ENCODE measurements around the gene EXOC2. TPM values are rescaled to one million over a fixed set of nuclear protein-coding genes. Genes with fewer than 3 reads are reported as not detected.
"Not testable (repeated sequence)": the region's sequence is repeated elsewhere in the genome, so short reads cannot be mapped to it uniquely, and the experiment has no call there.

Gene EXOC2
- total RNA-seq, 1 experiment from 2014 or later: 30.5 TPM

- in situ Hi-C loops (cut with HindIII; ENCODE audit: low pct_unique_long_range_greater_than_20kb, low sequenced_read_pairs) (no loop called here), intact Hi-C loops (cut with micrococcal nuclease; ENCODE audit: unreplicated experiment) (no loop called here)
- Histone ChIP-seq H3K27ac (ENCODE audit: low read length) (no peak overlapping the region), H3K4me1 (ENCODE audit: control insufficient read depth, insufficient read depth, low read length) (no peaks in the 10 kb centered on the region), H3K27me3 (ENCODE audit: control insufficient read depth, insufficient read depth, low read length) (no peaks in the 10 kb centered on the region), H3K9me3 (ENCODE audit: control insufficient read depth, insufficient read depth, low read depth, low read length) (no peaks in the 10 kb centered on the region), H3K36me3 (ENCODE audit: control insufficient read depth, insufficient read depth, low read length) (no peaks in the 10 kb centered on the region; the same call in 1 of the 2 replicates), H3K4me3 (ENCODE audit: low read depth in 2 of 2, low read length in 2 of 2) (no peak overlapping the region)
- ATAC-seq: no peak
- DNase-seq (ENCODE audit: low read depth, low spot score): no peak
- CTCF ChIA-PET: no interaction called here
- POLR2A ChIA-PET: no interaction called here
- BruUV-seq (replicated peaks): no TSS peak
- no peak for TF ChIP-seq TCF7L2 (IDR thresholded peaks at IDR 0.05; ENCODE audit: low read depth, low read length)
- no peak for TF ChIP-seq SIN3A (IDR thresholded peaks at IDR 0.05; ENCODE audit: borderline replicate concordance, insufficient read depth, low read depth, low read length)
- TF ChIP-seq REST (IDR thresholded peaks at IDR 0.05; ENCODE audit: insufficient read depth in 1 of 2, low read depth in 2 of 2, low read length in 1 of 2): no peak
- TF ChIP-seq POLR2AphosphoS5 (IDR thresholded peaks at IDR 0.05; ENCODE audit: low read depth, low read length): no peak
- TF ChIP-seq, protein P1, sequence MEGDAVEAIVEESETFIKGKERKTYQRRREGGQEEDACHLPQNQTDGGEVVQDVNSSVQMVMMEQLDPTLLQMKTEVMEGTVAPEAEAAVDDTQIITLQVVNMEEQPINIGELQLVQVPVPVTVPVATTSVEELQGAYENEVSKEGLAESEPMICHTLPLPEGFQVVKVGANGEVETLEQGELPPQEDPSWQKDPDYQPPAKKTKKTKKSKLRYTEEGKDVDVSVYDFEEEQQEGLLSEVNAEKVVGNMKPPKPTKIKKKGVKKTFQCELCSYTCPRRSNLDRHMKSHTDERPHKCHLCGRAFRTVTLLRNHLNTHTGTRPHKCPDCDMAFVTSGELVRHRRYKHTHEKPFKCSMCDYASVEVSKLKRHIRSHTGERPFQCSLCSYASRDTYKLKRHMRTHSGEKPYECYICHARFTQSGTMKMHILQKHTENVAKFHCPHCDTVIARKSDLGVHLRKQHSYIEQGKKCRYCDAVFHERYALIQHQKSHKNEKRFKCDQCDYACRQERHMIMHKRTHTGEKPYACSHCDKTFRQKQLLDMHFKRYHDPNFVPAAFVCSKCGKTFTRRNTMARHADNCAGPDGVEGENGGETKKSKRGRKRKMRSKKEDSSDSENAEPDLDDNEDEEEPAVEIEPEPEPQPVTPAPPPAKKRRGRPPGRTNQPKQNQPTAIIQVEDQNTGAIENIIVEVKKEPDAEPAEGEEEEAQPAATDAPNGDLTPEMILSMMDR (IDR thresholded peaks at IDR 0.05): no peak
Observed at GRCh38 chr6:609905-610304, 83.0 kb downstream of the EXOC2 start.

GRCh38 chr6:606829-607379 is 86.0 kb downstream of the EXOC2 start:
- BruUV-seq (replicated peaks): no TSS peak
- CTCF ChIA-PET: no interaction called here
- no peak for ATAC-seq

DNA sequence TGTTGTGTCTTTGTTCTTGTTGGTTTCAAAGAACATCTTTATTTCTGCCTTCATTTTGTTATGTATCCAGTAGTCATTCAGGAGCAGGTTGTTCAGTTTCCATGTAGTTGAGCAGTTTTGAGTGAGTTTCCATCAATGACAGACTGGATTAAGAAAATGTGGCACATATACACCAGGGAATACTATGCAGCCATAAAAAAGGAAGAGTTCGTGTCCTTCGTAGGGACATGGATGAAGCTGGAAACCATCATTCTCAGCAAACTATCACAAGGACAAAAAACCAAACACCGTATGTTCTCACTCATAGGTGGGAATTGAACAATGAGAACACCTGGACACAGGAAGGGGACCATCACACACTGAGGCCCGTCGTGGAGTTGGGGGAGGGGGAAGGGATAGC is 87.0 kb downstream of the EXOC2 start:
- BruUV-seq (replicated peaks); POLR2A ChIA-PET; H3K27ac ChIP-seq (ENCODE audit: low read length); ATAC-seq; H3K4me1 ChIP-seq (ENCODE audit: control insufficient read depth, insufficient read depth, low read length); H3K4me3 ChIP-seq (ENCODE audit: low read depth in 2 of 2, low read length in 2 of 2); in situ Hi-C loops (cut with HindIII; ENCODE audit: low pct_unique_long_range_greater_than_20kb, low sequenced_read_pairs); intact Hi-C loops (cut with micrococcal nuclease; ENCODE audit: unreplicated experiment); H3K27me3 ChIP-seq (ENCODE audit: control insufficient read depth, insufficient read depth, low read length); H3K36me3 ChIP-seq (ENCODE audit: control insufficient read depth, insufficient read depth, low read length); H3K9me3 ChIP-seq (ENCODE audit: control insufficient read depth, insufficient read depth, low read depth, low read length); CTCF ChIA-PET; DNase-seq (ENCODE audit: low read depth, low spot score): not testable (repeated sequence)

More at GRCh38 chr6:606829-607379, 86.0 kb downstream of the EXOC2 start:
- no peak for TF ChIP-seq REST (IDR thresholded peaks at IDR 0.05; ENCODE audit: insufficient read depth in 1 of 2, low read depth in 2 of 2, low read length in 1 of 2)
- no peak for DNase-seq (ENCODE audit: low read depth, low spot score)
- H3K4me1 ChIP-seq (ENCODE audit: control insufficient read depth, insufficient read depth, low read length): no peaks in the 10 kb centered on the region
- no peaks in the 10 kb centered on the region for H3K36me3 ChIP-seq (ENCODE audit: control insufficient read depth, insufficient read depth, low read length)
- in situ Hi-C loops (cut with HindIII; ENCODE audit: low pct_unique_long_range_greater_than_20kb, low sequenced_read_pairs): no loop called here
- H3K27me3 ChIP-seq (ENCODE audit: control insufficient read depth, insufficient read depth, low read length): no peaks in the 10 kb centered on the region
- no peaks in the 10 kb centered on the region for H3K9me3 ChIP-seq (ENCODE audit: control insufficient read depth, insufficient read depth, low read depth, low read length)
- H3K4me3 ChIP-seq (ENCODE audit: low read depth in 2 of 2, low read length in 2 of 2): no peak overlapping the region
- intact Hi-C loops (cut with micrococcal nuclease; ENCODE audit: unreplicated experiment): no loop called here
- POLR2A ChIA-PET: interaction anchor here (0.6 kb wide), 1 partner anchor 207 kb away, joined by 3 read pairs; no protein-coding TSS in a partner anchor
- H3K27ac ChIP-seq (ENCODE audit: low read length): no peak overlapping the region

Measured in Panc1 (cell line).